ENCODE results near the gene CLBA1.

- no peak for TF ChIP-seq CTCF (conservative IDR thresholded peaks at IDR 0.05 in 1 of 2, IDR thresholded peaks at IDR 0.05 in 1 of 2; ENCODE audit: low read depth in 1 of 2, low read length in 2 of 2)
- no peak for TF ChIP-seq EZH2 (IDR thresholded peaks at IDR 0.05; ENCODE audit: low read length, missing control alignments)
Observed at GRCh38 chr14:105022276-105022670, 36.7 kb downstream of the CLBA1 start.

Measured in fibroblast of lung (primary cell).